Inferior parietal cortex (tissue), 1 donor: ENCODE data around the gene BIN1.

Source experiments
- DNase-seq: peaks from one replicate; pipeline ENCODE4 v3.0.0-alpha.2; 2016; ENCODE audit errors: extremely low spot score

The BIN1 gene

GRCh38 chr2:127103243-127104165 is 3.5 kb downstream of the BIN1 start:
- no peak for DNase-seq

- DNase-seq = no peak
Observed at GRCh38 chr2:127102521-127103242, 4.3 kb downstream of the BIN1 start.

GRCh38 chr2:127101756-127102477 is 5.0 kb downstream of the BIN1 start:
- DNase-seq = no peak

GRCh38 chr2:127101048-127101611 is 5.8 kb downstream of the BIN1 start:
- no peak for DNase-seq

- no peak for DNase-seq
Observed at GRCh38 chr2:127100251-127101047, 6.5 kb downstream of the BIN1 start.

- no peak for DNase-seq
Observed at GRCh38 chr2:127098711-127099110, 8.2 kb downstream of the BIN1 start.

GRCh38 chr2:127097841-127098651 is 8.9 kb downstream of the BIN1 start:
- no peak for DNase-seq

GRCh38 chr2:127097471-127097765 is 9.5 kb downstream of the BIN1 start:
- no peak for DNase-seq

- DNase-seq = no peak
Observed at GRCh38 chr2:127096718-127097470, 10.1 kb downstream of the BIN1 start.

GRCh38 chr2:127096280-127096679 is 10.7 kb downstream of the BIN1 start:
- no peak for DNase-seq

GRCh38 chr2:127095784-127096183 is 11.2 kb downstream of the BIN1 start:
- DNase-seq = no peak

GRCh38 chr2:127095367-127095641 is 11.7 kb downstream of the BIN1 start:
- DNase-seq = no peak

- no peak for DNase-seq
Observed at GRCh38 chr2:127094509-127095366, 12.2 kb downstream of the BIN1 start.

GRCh38 chr2:127093648-127094210 is 13.2 kb downstream of the BIN1 start:
- no peak for DNase-seq

- no peak for DNase-seq
Observed at GRCh38 chr2:127092901-127093516, 13.9 kb downstream of the BIN1 start.

GRCh38 chr2:127092306-127092705 is 14.6 kb downstream of the BIN1 start:
- no peak for DNase-seq

GRCh38 chr2:127091886-127092285 is 15.1 kb downstream of the BIN1 start:
- no peak for DNase-seq

- no peak for DNase-seq
Observed at GRCh38 chr2:127091148-127091547, 15.8 kb downstream of the BIN1 start.
